PC-9 (cell line): Measurements from ENCODE around the gene MORC4. TPM values are rescaled to one million over a fixed set of nuclear protein-coding genes. Genes with fewer than 3 reads are reported as not detected.
A peak's percentile ranks its signal among the peaks of the same experiment; 100 is the strongest.

Source experiments
- BruUV-seq: library from RNA; stranded (reverse); fragments of 400-500 nt; replicated peaks from 2 replicates; lab custom pipeline; 2021; lab: Mats Ljungman, UMichigan
- CTCF ChIA-PET: fragments of 300-600 bp; sonication (Branson Sonifier 250); formaldehyde crosslinking; loops from one replicate; lab custom pipeline; 2022; ENCODE audit warnings: antibody characterized with exemption; lab: Charles Lee
- POLR2A ChIA-PET: fragments of 300-600 bp; sonication (Branson Sonifier 250); formaldehyde crosslinking; loops from one replicate; lab custom pipeline; 2022; ENCODE audit warnings: antibody characterized with exemption; ENCODE audit not compliant: unreplicated experiment; lab: Charles Lee
- DNase-seq, 2 experiments: peaks; one replicate each; pipeline versions ENCODE4 v3.0.0 to v3.0.0-alpha.2; 2015 to 2022; ENCODE audit warnings: mixed read lengths in 1 of 2
- H2AFZ ChIP-seq: fragments of 200-600 bp; sonication (generic); 2 replicates; pipeline ENCODE4 v1.8.1; 2017; ENCODE audit warnings: antibody characterized with exemption
- H3F3A ChIP-seq: fragments of 200-600 bp; sonication (generic); 2 replicates; pipeline ENCODE4 v1.8.1; 2017; ENCODE audit warnings: antibody characterized with exemption, mild to moderate bottlenecking, low read depth; ENCODE audit not compliant: insufficient read depth
- H3K27ac ChIP-seq: fragments of 200-600 bp; sonication (generic); 2 replicates; pipeline ENCODE4 v1.6.1; 2016; ENCODE audit warnings: mixed run types
- H3K27me3 ChIP-seq: fragments of 200-600 bp; sonication (generic); 2 replicates; pipeline ENCODE4 v1.6.1; 2016; ENCODE audit warnings: low read depth, mixed run types; ENCODE audit not compliant: insufficient read depth
- H3K36me3 ChIP-seq: fragments of 200-600 bp; sonication (generic); 2 replicates; pipeline ENCODE4 v1.6.1; 2016; ENCODE audit warnings: low read depth, mixed run types
- H3K4me1 ChIP-seq: fragments of 200-600 bp; sonication (generic); replicated peaks from 2 replicates; pipeline ENCODE4 v1.6.1; 2016; ENCODE audit warnings: mixed run types; ENCODE audit not compliant: insufficient read depth
- H3K4me2 ChIP-seq: fragments of 200-600 bp; sonication (generic); 2 replicates; pipeline ENCODE4 v1.6.1; 2017; ENCODE audit warnings: mixed run types
- H3K4me3 ChIP-seq: fragments of 200-600 bp; sonication (generic); 2 replicates; pipeline ENCODE4 v1.6.1; 2016; ENCODE audit warnings: mixed run types
- H3K79me2 ChIP-seq: fragments of 200-600 bp; sonication (generic); 2 replicates; pipeline ENCODE4 v1.6.1; 2017; ENCODE audit warnings: low read depth, mixed run types
- H3K9me2 ChIP-seq: fragments of 200-600 bp; sonication (generic); 2 replicates; pipeline ENCODE4 v1.8.1; 2017; ENCODE audit warnings: mild to moderate bottlenecking; ENCODE audit not compliant: insufficient read depth
- H3K9me3 ChIP-seq: fragments of 200-600 bp; sonication (generic); 2 replicates; pipeline ENCODE4 v1.8.1; 2016; ENCODE audit warnings: low read depth; ENCODE audit not compliant: insufficient read depth
- H4K20me1 ChIP-seq: fragments of 200-600 bp; sonication (generic); 2 replicates; pipeline ENCODE4 v1.8.1; 2017; ENCODE audit not compliant: insufficient read depth
- EZH2 ChIP-seq: fragments of 200-600 bp; sonication (generic); IDR thresholded peaks from 2 replicates; pipeline ENCODE4 v1.8.0; 2017; ENCODE audit warnings: antibody characterized with exemption, low read depth
- intact Hi-C: fragments of 100-400 bp; cut with micrococcal nuclease; formaldehyde crosslinking; loops from one replicate; pipeline ENCODE4 v1.10.0; 2022; ENCODE audit not compliant: unreplicated experiment
- total RNA-seq: library from RNA; stranded (reverse); gene quantifications from 2 replicates; pipeline ENCODE4 v1.2.3, GENCODE V29; 2021
- TF ChIP-seq, protein P1 (sequence below): fragments of 200-600 bp; sonication (generic); conservative IDR thresholded peaks from 2 replicates; pipeline ENCODE4 v1.6.1; 2017; ENCODE audit warnings: mixed run types, antibody characterized with exemption, mild to moderate bottlenecking, moderate library complexity

The MORC4 gene
- total RNA-seq, 1 experiment from 2014 or later, result 11.1 TPM

GRCh38 chrX:107025545-107025944 lies 25.5 kb upstream of the MORC4 start:
- no peaks in the 10 kb centered on the region for H3K27me3 ChIP-seq
- no peaks in the 10 kb centered on the region for H4K20me1 ChIP-seq
- no peak overlapping the region for H3K4me3 ChIP-seq
- no peaks in the 10 kb centered on the region for H3K9me2 ChIP-seq
- BruUV-seq, result no TSS peak
- no peaks in the 10 kb centered on the region for H3K79me2 ChIP-seq
- POLR2A ChIA-PET, result no interaction called here
- intact Hi-C loops, result loop anchor here (2.0 to 10.0 kb wide), 5 partner anchors 299 to 869 kb away; partner anchors contain the start of gene NCBP2L
- H2AFZ ChIP-seq, result no peak overlapping the region
- H3K4me1 ChIP-seq, result no peaks in the 10 kb centered on the region
- no peak overlapping the region for H3K27ac ChIP-seq
- DNase-seq, result no peak
- H3K36me3 ChIP-seq, result no peaks in the 10 kb centered on the region
- CTCF ChIA-PET, result interaction anchor here (0.7 kb wide), 1 partner anchor 438 kb away, joined by 3 read pairs; no protein-coding TSS in a partner anchor
- no peak overlapping the region for H3K4me2 ChIP-seq
- no peaks in the 10 kb centered on the region for H3K9me3 ChIP-seq
- no peaks in the 10 kb centered on the region for H3F3A ChIP-seq
- TF ChIP-seq EZH2, result no peak
- TF ChIP-seq, protein P1, sequence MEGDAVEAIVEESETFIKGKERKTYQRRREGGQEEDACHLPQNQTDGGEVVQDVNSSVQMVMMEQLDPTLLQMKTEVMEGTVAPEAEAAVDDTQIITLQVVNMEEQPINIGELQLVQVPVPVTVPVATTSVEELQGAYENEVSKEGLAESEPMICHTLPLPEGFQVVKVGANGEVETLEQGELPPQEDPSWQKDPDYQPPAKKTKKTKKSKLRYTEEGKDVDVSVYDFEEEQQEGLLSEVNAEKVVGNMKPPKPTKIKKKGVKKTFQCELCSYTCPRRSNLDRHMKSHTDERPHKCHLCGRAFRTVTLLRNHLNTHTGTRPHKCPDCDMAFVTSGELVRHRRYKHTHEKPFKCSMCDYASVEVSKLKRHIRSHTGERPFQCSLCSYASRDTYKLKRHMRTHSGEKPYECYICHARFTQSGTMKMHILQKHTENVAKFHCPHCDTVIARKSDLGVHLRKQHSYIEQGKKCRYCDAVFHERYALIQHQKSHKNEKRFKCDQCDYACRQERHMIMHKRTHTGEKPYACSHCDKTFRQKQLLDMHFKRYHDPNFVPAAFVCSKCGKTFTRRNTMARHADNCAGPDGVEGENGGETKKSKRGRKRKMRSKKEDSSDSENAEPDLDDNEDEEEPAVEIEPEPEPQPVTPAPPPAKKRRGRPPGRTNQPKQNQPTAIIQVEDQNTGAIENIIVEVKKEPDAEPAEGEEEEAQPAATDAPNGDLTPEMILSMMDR, result peak; percentile 73

DNA sequence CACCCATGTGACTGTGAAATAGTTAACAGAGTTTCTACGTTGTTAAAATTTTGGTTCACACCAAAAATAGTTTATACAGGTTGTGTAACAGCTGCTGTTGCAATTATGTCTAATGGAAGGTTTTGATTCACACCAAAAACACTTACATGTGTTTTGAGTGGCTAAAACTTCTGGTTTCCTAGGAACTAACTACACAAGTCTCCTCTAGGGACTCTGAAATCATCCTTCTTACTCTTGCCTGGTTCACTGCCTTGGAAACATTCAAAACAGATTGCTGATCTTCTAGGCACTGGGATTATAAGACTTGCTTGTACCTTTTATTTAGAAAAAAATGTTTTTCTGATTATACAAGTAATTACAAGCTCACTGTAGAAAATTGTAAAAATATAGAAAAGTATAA lies 14.9 kb upstream of the MORC4 start:
- no peak overlapping the region for H2AFZ ChIP-seq
- no peaks in the 10 kb centered on the region for H3K9me3 ChIP-seq
- TF ChIP-seq, protein P1, result no peak
- no peak for TF ChIP-seq EZH2
- intact Hi-C loops, result no loop called here
- H3K4me2 ChIP-seq, result no peak overlapping the region
- no peaks in the 10 kb centered on the region for H3K4me1 ChIP-seq
- ChIA-PET CTCF (no interaction called here), POLR2A (no interaction called here)
- BruUV-seq, result no TSS peak
- no peak for DNase-seq
- H3K27me3 ChIP-seq, result no peaks in the 10 kb centered on the region
- no peak overlapping the region for H3K27ac ChIP-seq
- H3F3A ChIP-seq, result no peaks in the 10 kb centered on the region
- no peaks in the 10 kb centered on the region for H4K20me1 ChIP-seq
- no peaks in the 10 kb centered on the region for H3K9me2 ChIP-seq
- H3K36me3 ChIP-seq, result no peaks in the 10 kb centered on the region
- H3K79me2 ChIP-seq, result no peaks in the 10 kb centered on the region
- no peak overlapping the region for H3K4me3 ChIP-seq

DNA sequence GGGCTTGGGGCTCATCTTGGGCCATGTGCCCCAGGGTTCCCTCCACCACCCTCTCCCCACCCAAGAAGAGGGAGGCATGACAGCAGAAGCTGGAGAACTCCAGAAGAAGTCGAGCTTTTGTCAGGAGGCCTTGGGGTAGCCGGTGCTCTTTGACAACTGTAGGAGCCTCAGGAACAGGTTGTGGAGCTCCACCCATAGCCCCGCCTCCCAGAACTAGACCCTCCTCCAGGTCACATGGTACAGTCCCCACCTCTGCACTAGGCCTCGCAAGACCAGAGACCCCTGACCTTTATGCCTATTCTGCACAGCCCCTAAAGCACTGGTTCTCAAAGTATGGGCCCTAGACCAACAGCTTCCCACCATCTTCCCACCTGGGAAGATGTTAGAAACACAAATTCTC lies 8.0 kb upstream of the MORC4 start:
- BruUV-seq, result no TSS peak
- Histone ChIP-seq H3K4me3 (no peak overlapping the region), H3K27ac (no peak overlapping the region), H3K4me1 (no peaks in the 10 kb centered on the region), H3K9me3 (no peaks in the 10 kb centered on the region), H3K27me3 (no peaks in the 10 kb centered on the region), H3K9me2 (no peaks in the 10 kb centered on the region), H3K4me2 (no peak overlapping the region), H4K20me1 (no peaks in the 10 kb centered on the region), H3K36me3 (no peaks in the 10 kb centered on the region), H3F3A (no peaks in the 10 kb centered on the region), H3K79me2 (no peaks in the 10 kb centered on the region), H2AFZ (no peak overlapping the region)
- CTCF ChIA-PET, result no interaction called here
- intact Hi-C loops, result no loop called here
- DNase-seq, result no peak
- POLR2A ChIA-PET, result no interaction called here
- TF ChIP-seq EZH2, result no peak
- TF ChIP-seq, protein P1, result no peak
